ENCODE results near the gene PIWIL4. TPM values are rescaled to one million over a fixed set of nuclear protein-coding genes. Genes with fewer than 3 reads are reported as not detected.

The PIWIL4 gene
- total and polyA plus RNA-seq, 2 of the 8 experiments (the other 6 are each of a cell fraction or from before 2014, with no cell fraction given): 0.51 to 0.52 TPM

DNA sequence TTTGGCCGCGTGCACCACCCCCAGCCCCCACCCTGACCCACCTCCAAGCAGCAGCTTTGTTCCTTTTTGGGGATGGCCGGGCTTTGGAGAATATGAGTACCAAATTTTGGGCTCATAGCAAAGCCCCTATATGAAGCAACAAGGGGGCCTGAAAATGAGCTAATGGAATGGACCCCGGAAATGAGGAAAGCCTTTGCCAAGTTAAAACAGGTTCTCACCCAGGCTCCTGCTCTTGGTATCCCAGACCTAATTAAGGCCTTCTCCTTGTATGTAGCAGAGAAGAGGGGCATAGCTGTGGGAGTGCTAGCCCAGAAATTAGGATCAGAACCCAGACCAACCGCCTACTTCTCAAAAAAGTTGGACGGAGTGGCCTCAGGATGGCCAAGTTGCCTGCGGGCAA is 87.0 kb downstream of the PIWIL4 start:
- Histone ChIP-seq H3K4ac (replicated peaks; ENCODE audit: insufficient read length, low read depth, low read length) (no peak overlapping the region), H3K4me1 (replicated peaks in 1 of 4; ENCODE audit: control insufficient read depth in 3 of 4, insufficient read depth in 4 of 4, low read length in 3 of 4) (peaks cover 7 to 40% (median 20%) of the 10 kb centered on the region in 4 experiments; a peak in 6 of 7 replicates), H3K14ac (ENCODE audit: insufficient read length) (no peak overlapping the region), H2BK120ac (replicated peaks; ENCODE audit: low read depth, low read length) (no peak overlapping the region), H3K9me3 (ENCODE audit: insufficient read depth in 2 of 2, low read depth in 1 of 2, low read length in 1 of 2) (no peaks in the 10 kb centered on the region), H3K9ac (replicated peaks in 1 of 4; ENCODE audit: extremely low read depth in 1 of 4, low read depth in 3 of 4, low read length in 3 of 4) (no peak overlapping the region), H3K18ac (ENCODE audit: extremely low read depth, low read length) (0 out of 2 replicates have a peak overlapping the region, but pooled peaks have one; percentile 20), H3K23me2 (ENCODE audit: low read depth, low read length) (no peaks in the 10 kb centered on the region), H4K8ac (ENCODE audit: extremely low read depth, insufficient read depth, low read length) (no peak overlapping the region), H3K36me3 (ENCODE audit: control insufficient read depth in 2 of 4, insufficient read depth in 4 of 4, low read length in 3 of 4) (peaks cover 0 to 14% (median 6%) of the 10 kb centered on the region in 4 experiments; a peak in 5 of 8 replicates), H3K4me3 (ENCODE audit: extremely low read depth in 1 of 4, insufficient read depth in 2 of 4, low read depth in 3 of 4, low read length in 4 of 4) (no peak overlapping the region), H4K91ac (replicated peaks; ENCODE audit: insufficient read length, low read length) (no peak overlapping the region), H2BK5ac (ENCODE audit: low read depth, low read length) (no peak overlapping the region), H2BK20ac (ENCODE audit: low read length) (peak overlapping the region; percentile 13; the same call in 1 of the 2 replicates), H2BK12ac (ENCODE audit: low read depth, low read length) (no peak overlapping the region), H3K79me1 (ENCODE audit: low read depth, low read length) (peaks cover 2% of the 10 kb centered on the region; the same call in 1 of the 2 replicates), H3K56ac (replicated peaks; ENCODE audit: insufficient read length, low read depth, low read length) (no peak overlapping the region), H2AFZ (ENCODE audit: low read length) (no peak overlapping the region), H2BK15ac (ENCODE audit: low read length) (no peak overlapping the region), H3K23ac (ENCODE audit: insufficient read length) (no peak overlapping the region), H2AK5ac (ENCODE audit: low read depth, low read length) (no peak overlapping the region), H4K20me1 (replicated peaks in 1 of 2; ENCODE audit: control insufficient read depth in 1 of 2, insufficient read depth in 2 of 2, low read length in 2 of 2) (no peaks in the 10 kb centered on the region), H3K79me2 (ENCODE audit: control insufficient read depth in 1 of 2, insufficient read depth in 2 of 2, low read length in 2 of 2) (peaks cover 0 to 51% of the 10 kb centered on the region in 2 experiments; a peak in 2 of 4 replicates), H4K5ac (ENCODE audit: insufficient read length, low read depth, low read length) (no peak overlapping the region), H3K4me2 (ENCODE audit: insufficient read depth in 1 of 2, low read depth in 2 of 2, low read length in 2 of 2) (no peak overlapping the region), H3K27ac (ENCODE audit: low read depth, low read length) (no peak overlapping the region), H3K27me3 (replicated peaks in 1 of 4; ENCODE audit: control insufficient read depth in 3 of 4, extremely low read depth in 1 of 4, insufficient read depth in 3 of 4, low read length in 3 of 4) (no peaks in the 10 kb centered on the region)
- FAIRE-seq: no peak
- ChIA-PET CTCF (ENCODE audit: partially characterized antibody) (interaction anchor here (2.5 to 2.8 kb wide), 2 partner anchors 11 to 30 kb away, joined by 5 to 12 read pairs; no protein-coding TSS in a partner anchor), POLR2A (ENCODE audit: partially characterized antibody) (interaction anchor here (0.9 to 11.5 kb wide), 11 partner anchors 8 to 106 kb away, joined by 3 to 167 read pairs (median 4); no protein-coding TSS in a partner anchor)
- 91% methylated on average over 7 of the region's 7 CpGs; no CpG with 5 or more reads in 1 of the 2 experiments for WGBS, 2 experiments (ENCODE audit: extremely low coverage in 1 of 2, insufficient coverage in 1 of 2, insufficient read length in 1 of 2, insufficient replicate concordance in 2 of 2, low coverage in 1 of 2, low lambda C conversion rate in 2 of 2, missing lambda C conversion rate in 1 of 2)
- no peak for TF ChIP-seq CEBPB (IDR thresholded peaks at IDR 0.05; ENCODE audit: low read depth, low read length)
- TF ChIP-seq POLR2A (IDR thresholded peaks at IDR 0.05; ENCODE audit: control extremely low read depth in 1 of 2, low read depth in 2 of 2, low read length in 2 of 2): peak in 1 of 2 experiments; percentile 45; a peak in 1 of 3 replicates
- peak in 1 of 2 experiments; percentile 38 for DNase-seq (ENCODE audit: low read depth in 1 of 2, low spot score in 2 of 2)
